AG09319 (cell line): ENCODE data around the gene IL12A.
A peak's percentile ranks its signal among the peaks of the same experiment; 100 is the strongest.

Experiments
- DNase-seq: peaks from one replicate; pipeline ENCODE4 v3.0.0-alpha.2; 2010; ENCODE audit warnings: low read depth; ENCODE audit errors: extremely low read depth
- CTCF ChIP-seq: IDR thresholded peaks from 2 replicates; pipeline ENCODE4 v1.5.1; 2011; ENCODE audit warnings: low read depth, mild to moderate bottlenecking, inconsistent platforms, low read length, moderate library complexity

The IL12A gene

GRCh38 chr3:160001850-160002623 is 13.4 kb downstream of the IL12A start:
- no peak for TF ChIP-seq CTCF
- no peak for DNase-seq

DNA sequence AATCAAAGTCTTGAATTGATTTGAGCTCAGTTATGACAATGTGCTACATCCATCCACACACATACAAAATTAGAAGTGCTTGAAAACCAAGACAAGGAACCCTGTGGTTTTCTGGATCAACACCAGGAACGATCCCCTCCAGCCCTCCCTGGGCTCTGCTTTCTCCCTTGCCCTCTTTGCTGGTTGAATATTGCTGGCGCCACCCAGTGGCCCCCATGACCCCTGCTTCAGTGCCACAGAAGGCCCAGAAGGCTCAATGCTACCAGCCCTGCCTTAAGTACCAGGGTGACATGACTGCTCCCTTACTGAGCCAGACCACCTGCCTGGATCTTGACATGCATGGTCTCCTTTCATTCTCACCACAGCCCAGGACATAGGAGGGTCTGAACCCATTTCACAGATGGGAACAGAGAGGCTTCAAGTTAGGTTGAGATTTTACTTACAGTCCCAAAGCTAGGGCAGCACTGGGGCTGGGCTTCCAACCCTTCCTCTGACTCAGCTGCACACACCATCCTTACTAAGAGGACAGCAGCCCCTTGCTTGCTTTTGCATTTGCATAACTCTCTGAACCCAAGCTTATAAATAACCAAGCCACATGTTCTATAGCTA is 15.0 kb downstream of the IL12A start:
- TF ChIP-seq CTCF, result peak; percentile 64
- DNase-seq, result no peak

- no peak for DNase-seq
Measured at GRCh38 chr3:160005004-160005403, 16.4 kb downstream of the IL12A start.

GRCh38 chr3:160006282-160007163 is 17.9 kb downstream of the IL12A start:
- DNase-seq, result peak; percentile 56
- peak; percentile 96 for TF ChIP-seq CTCF

More at GRCh38 chr3:160005004-160005403, 16.4 kb downstream of the IL12A start:
- TF ChIP-seq CTCF, result no peak; the same call in 1 of the 2 replicates

- TF ChIP-seq CTCF, result no peak
- no peak for DNase-seq
Measured at GRCh38 chr3:160008961-160009360, 20.3 kb downstream of the IL12A start.

- DNase-seq, result no peak
- TF ChIP-seq CTCF, result no peak
Measured at GRCh38 chr3:160009525-160009924, 20.9 kb downstream of the IL12A start.
